ENCODE results near the gene CRYBG1. TPM values are rescaled to one million over a fixed set of nuclear protein-coding genes. Genes with fewer than 3 reads are reported as not detected.
A peak's percentile ranks its signal among the peaks of the same experiment; 100 is the strongest.

Gene CRYBG1
- total RNA-seq, 1 experiment from 2014 or later = 10.7 TPM

GRCh38 chr6:106560996-106561685, 200.6 kb downstream of the CRYBG1 start:
- no peaks in the 10 kb centered on the region for H3K9me2 ChIP-seq (ENCODE audit: insufficient read depth)
- ChIA-PET RAD21 (ENCODE audit: low non-redundant PET in 1 of 2, low total read pairs in 2 of 2, uncharacterized antibody in 2 of 2, unreplicated experiment in 2 of 2) (interaction anchor here in 1 of 2 experiments (1.1 kb wide), 1 partner anchor 222 kb away, joined by 3 read pairs; no protein-coding TSS in a partner anchor), POLR2A (no interaction called here), CTCF (interaction anchor here (1.3 to 3.2 kb wide), 3 partner anchors 116 to 418 kb away, joined by 3 to 13 read pairs (median 5); no protein-coding TSS in a partner anchor)
- peaks cover 33 to 36% of the 10 kb centered on the region in 2 experiments for H3K4me1 ChIP-seq (ENCODE audit: control insufficient read depth in 1 of 2, insufficient read depth in 2 of 2, low read length in 2 of 2)
- no peaks in the 10 kb centered on the region for H3K36me3 ChIP-seq (ENCODE audit: control insufficient read depth in 1 of 2, insufficient read depth in 2 of 2, low read length in 2 of 2)
- no peaks in the 10 kb centered on the region for H3K9me3 ChIP-seq (ENCODE audit: control insufficient read depth in 1 of 2, insufficient read depth in 1 of 2, low read depth in 1 of 2, low read length in 2 of 2)
- no peaks in the 10 kb centered on the region for H3K27me3 ChIP-seq (ENCODE audit: insufficient read depth, low read length)
- no peak overlapping the region for H3K4me3 ChIP-seq (replicated peaks in 1 of 2; ENCODE audit: low read depth in 1 of 2, low read length in 2 of 2)
- DNase-seq (ENCODE audit: low read depth, low spot score) (no peak), ATAC-seq (peak; percentile 73)
- peak overlapping the region; percentile 40; the same call in 1 of the 2 replicates for H3K27ac ChIP-seq (ENCODE audit: low read depth, low read length)
- intact Hi-C loops (cut with micrococcal nuclease) = no loop called here
- peak; percentile 85 for TF ChIP-seq TCF7L2 (IDR thresholded peaks at IDR 0.05; ENCODE audit: borderline replicate concordance, extremely low read depth, insufficient read depth, insufficient read length)
- TF ChIP-seq JUND (IDR thresholded peaks at IDR 0.05) = peak; percentile 58
- TF ChIP-seq CEBPB (IDR thresholded peaks at IDR 0.05; ENCODE audit: low read depth) = peak; percentile 71
- no peak for TF ChIP-seq RAD21 (IDR thresholded peaks at IDR 0.05; ENCODE audit: low read depth)
- peak; percentile 64 for TF ChIP-seq FOSL1 (IDR thresholded peaks at IDR 0.05; ENCODE audit: low read depth)
- peak; percentile 32; the same call in 1 of the 2 replicates for TF ChIP-seq SP1 (IDR thresholded peaks at IDR 0.05; ENCODE audit: low read depth)
- no peak overlapping the region for H2AFZ ChIP-seq (ENCODE audit: low read depth, low read length, poor library complexity, severe bottlenecking)
- H3K4me2 ChIP-seq (ENCODE audit: low read length) = peak overlapping the region; percentile 42
- H3K79me2 ChIP-seq (ENCODE audit: insufficient read depth, low read length) = no peaks in the 10 kb centered on the region
- no peak overlapping the region for H3K9ac ChIP-seq (ENCODE audit: low read length)
- H4K20me1 ChIP-seq (ENCODE audit: insufficient read depth) = no peaks in the 10 kb centered on the region
- no TSS peak for BruUV-seq (replicated peaks)

- Histone ChIP-seq H3K4me1 (ENCODE audit: control insufficient read depth in 1 of 2, insufficient read depth in 2 of 2, low read length in 2 of 2) (peaks cover 33 to 36% of the 10 kb centered on the region in 2 experiments), H3K9me3 (ENCODE audit: control insufficient read depth in 1 of 2, insufficient read depth in 1 of 2, low read depth in 1 of 2, low read length in 2 of 2) (no peaks in the 10 kb centered on the region), H3K4me2 (ENCODE audit: low read length) (peak overlapping the region; percentile 42), H3K4me3 (replicated peaks in 1 of 2; ENCODE audit: low read depth in 1 of 2, low read length in 2 of 2) (no peak overlapping the region), H3K9ac (ENCODE audit: low read length) (no peak overlapping the region), H3K79me2 (ENCODE audit: insufficient read depth, low read length) (no peaks in the 10 kb centered on the region), H4K20me1 (ENCODE audit: insufficient read depth) (no peaks in the 10 kb centered on the region), H3K27ac (ENCODE audit: low read depth, low read length) (peak overlapping the region; percentile 40; the same call in 1 of the 2 replicates), H3K36me3 (ENCODE audit: control insufficient read depth in 1 of 2, insufficient read depth in 2 of 2, low read length in 2 of 2) (no peaks in the 10 kb centered on the region), H2AFZ (ENCODE audit: low read depth, low read length, poor library complexity, severe bottlenecking) (no peak overlapping the region), H3K9me2 (ENCODE audit: insufficient read depth) (no peaks in the 10 kb centered on the region), H3K27me3 (ENCODE audit: insufficient read depth, low read length) (no peaks in the 10 kb centered on the region)
- CTCF ChIA-PET = interaction anchor here (1.3 to 3.2 kb wide), 4 partner anchors 116 to 418 kb away, joined by 3 to 13 read pairs (median 4); no protein-coding TSS in a partner anchor
- RAD21 ChIA-PET (ENCODE audit: low non-redundant PET in 1 of 2, low total read pairs in 2 of 2, uncharacterized antibody in 2 of 2, unreplicated experiment in 2 of 2) = interaction anchor here in 1 of 2 experiments (1.1 kb wide), 1 partner anchor 222 kb away, joined by 3 read pairs; no protein-coding TSS in a partner anchor
- DNase-seq (ENCODE audit: low read depth, low spot score) (no peak), ATAC-seq (0 out of 2 replicates have a peak, but pooled peaks have one; percentile 28)
- TF ChIP-seq SP1 (IDR thresholded peaks at IDR 0.05; ENCODE audit: low read depth) (0 out of 2 replicates have a peak, but pooled peaks have one; percentile 3), REST (IDR thresholded peaks at IDR 0.05; ENCODE audit: low read depth) (no peak)
- BruUV-seq (replicated peaks) = no TSS peak
- POLR2A ChIA-PET = no interaction called here
- intact Hi-C loops (cut with micrococcal nuclease) = no loop called here
These were observed 201.3 kb downstream of the CRYBG1 start for GRCh38 chr6:106561686-106562405.

Measured in HCT116 (cell line).